ENCODE data around the gene PPP1R14D.

Gene PPP1R14D

GRCh38 chr15:40792394-40792793 is 36.1 kb downstream of the PPP1R14D start:
- no peak for DNase-seq (ENCODE audit: low read depth)
- H3K4me3 ChIP-seq (ENCODE audit: low read depth, low read length) = no peak overlapping the region
- TF ChIP-seq CTCF (IDR thresholded peaks at IDR 0.05; ENCODE audit: low read depth, low read length) = no peak
- TF ChIP-seq MYC (IDR thresholded peaks at IDR 0.05; ENCODE audit: low read depth, low read length) = no peak
- TF ChIP-seq MAX (IDR thresholded peaks at IDR 0.05; ENCODE audit: low read depth, low read length) = no peak
- no peak for TF ChIP-seq POLR2A (IDR thresholded peaks at IDR 0.05; ENCODE audit: extremely low read depth, insufficient read length)

GRCh38 chr15:40790718-40791117 is 37.8 kb downstream of the PPP1R14D start:
- no peak overlapping the region for H3K4me3 ChIP-seq (ENCODE audit: low read depth, low read length)
- no peak for TF ChIP-seq CTCF (IDR thresholded peaks at IDR 0.05; ENCODE audit: low read depth, low read length)
- DNase-seq (ENCODE audit: low read depth) = no peak

- no peak for TF ChIP-seq CTCF (IDR thresholded peaks at IDR 0.05; ENCODE audit: low read depth, low read length)
- DNase-seq (ENCODE audit: low read depth) = no peak
- H3K4me3 ChIP-seq (ENCODE audit: low read depth, low read length) = no peak overlapping the region
Measured at GRCh38 chr15:40789999-40790398, 38.5 kb downstream of the PPP1R14D start.

GRCh38 chr15:40789119-40789518 is 39.4 kb downstream of the PPP1R14D start:
- no peak for TF ChIP-seq POLR2A (IDR thresholded peaks at IDR 0.05; ENCODE audit: extremely low read depth, insufficient read length)
- TF ChIP-seq MYC (IDR thresholded peaks at IDR 0.05; ENCODE audit: low read depth, low read length) = no peak
- TF ChIP-seq MAX (IDR thresholded peaks at IDR 0.05; ENCODE audit: low read depth, low read length) = no peak
- no peak for TF ChIP-seq CTCF (IDR thresholded peaks at IDR 0.05; ENCODE audit: low read depth, low read length)
- no peak for DNase-seq (ENCODE audit: low read depth)
- no peak overlapping the region for H3K4me3 ChIP-seq (ENCODE audit: low read depth, low read length)

GRCh38 chr15:40787991-40788390 is 40.5 kb downstream of the PPP1R14D start:
- DNase-seq (ENCODE audit: low read depth) = no peak
- no peak overlapping the region for H3K4me3 ChIP-seq (ENCODE audit: low read depth, low read length)
- no peak for TF ChIP-seq MYC (IDR thresholded peaks at IDR 0.05; ENCODE audit: low read depth, low read length)
- TF ChIP-seq POLR2A (IDR thresholded peaks at IDR 0.05; ENCODE audit: extremely low read depth, insufficient read length) = no peak
- no peak for TF ChIP-seq CTCF (IDR thresholded peaks at IDR 0.05; ENCODE audit: low read depth, low read length)
- no peak for TF ChIP-seq MAX (IDR thresholded peaks at IDR 0.05; ENCODE audit: low read depth, low read length)

GRCh38 chr15:40787344-40787841 is 41.1 kb downstream of the PPP1R14D start:
- TF ChIP-seq POLR2A (IDR thresholded peaks at IDR 0.05; ENCODE audit: extremely low read depth, insufficient read length) (no peak), CTCF (IDR thresholded peaks at IDR 0.05; ENCODE audit: low read depth, low read length) (no peak), MYC (IDR thresholded peaks at IDR 0.05; ENCODE audit: low read depth, low read length) (peak; percentile 26; the same call in 1 of the 2 replicates), MAX (IDR thresholded peaks at IDR 0.05; ENCODE audit: low read depth, low read length) (no peak)
- peak; percentile 84 for DNase-seq (ENCODE audit: low read depth)
- H3K4me3 ChIP-seq (ENCODE audit: low read depth, low read length) = no peak overlapping the region
